ENCODE results near the gene NADK. TPM values are rescaled to one million over a fixed set of nuclear protein-coding genes. Genes with fewer than 3 reads are reported as not detected.

NADK gene
- total RNA-seq, 1 experiment from 2014 or later: 92.2 TPM

DNA sequence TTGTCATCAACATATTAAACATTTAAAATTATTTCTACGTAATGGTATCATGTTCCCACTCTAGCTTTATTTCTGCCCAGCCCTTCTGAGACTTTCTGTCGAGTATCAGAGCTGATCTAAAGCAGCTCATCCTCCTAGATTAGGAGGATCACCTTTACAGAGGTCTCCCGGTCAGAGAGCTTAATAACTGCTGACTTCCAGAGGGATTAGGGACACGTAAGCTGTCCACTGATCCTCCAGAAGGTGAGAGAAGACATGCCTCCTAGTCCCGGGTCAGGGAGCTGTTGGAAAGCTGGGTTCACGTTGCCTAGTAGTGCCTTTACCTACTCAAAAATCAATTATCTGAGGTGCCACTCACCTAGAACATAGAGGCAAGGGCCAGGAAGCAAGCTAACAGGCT lies 31.2 kb upstream of the NADK start:
- H3K4me3 Mint-ChIP-seq (ENCODE audit: low read depth, unreplicated experiment): no peak overlapping the region
- no peak for DNase-seq
- TF ChIP-seq, protein P1, sequence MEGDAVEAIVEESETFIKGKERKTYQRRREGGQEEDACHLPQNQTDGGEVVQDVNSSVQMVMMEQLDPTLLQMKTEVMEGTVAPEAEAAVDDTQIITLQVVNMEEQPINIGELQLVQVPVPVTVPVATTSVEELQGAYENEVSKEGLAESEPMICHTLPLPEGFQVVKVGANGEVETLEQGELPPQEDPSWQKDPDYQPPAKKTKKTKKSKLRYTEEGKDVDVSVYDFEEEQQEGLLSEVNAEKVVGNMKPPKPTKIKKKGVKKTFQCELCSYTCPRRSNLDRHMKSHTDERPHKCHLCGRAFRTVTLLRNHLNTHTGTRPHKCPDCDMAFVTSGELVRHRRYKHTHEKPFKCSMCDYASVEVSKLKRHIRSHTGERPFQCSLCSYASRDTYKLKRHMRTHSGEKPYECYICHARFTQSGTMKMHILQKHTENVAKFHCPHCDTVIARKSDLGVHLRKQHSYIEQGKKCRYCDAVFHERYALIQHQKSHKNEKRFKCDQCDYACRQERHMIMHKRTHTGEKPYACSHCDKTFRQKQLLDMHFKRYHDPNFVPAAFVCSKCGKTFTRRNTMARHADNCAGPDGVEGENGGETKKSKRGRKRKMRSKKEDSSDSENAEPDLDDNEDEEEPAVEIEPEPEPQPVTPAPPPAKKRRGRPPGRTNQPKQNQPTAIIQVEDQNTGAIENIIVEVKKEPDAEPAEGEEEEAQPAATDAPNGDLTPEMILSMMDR (IDR thresholded peaks at IDR 0.05; ENCODE audit: unreplicated experiment): no peak
- intact Hi-C loops (cut with micrococcal nuclease; ENCODE audit: unreplicated experiment): no loop called here
- H3K36me3 Mint-ChIP-seq (ENCODE audit: insufficient read depth, unreplicated experiment): peaks cover 24% of the 10 kb centered on the region
- no TSS peak for BruUV-seq (replicated peaks)
- no peaks in the 10 kb centered on the region for H3K9me3 Mint-ChIP-seq (ENCODE audit: low read depth, unreplicated experiment)
- no peaks in the 10 kb centered on the region for H3K4me1 Mint-ChIP-seq (ENCODE audit: low read depth, unreplicated experiment)
- H3K27ac Mint-ChIP-seq (ENCODE audit: unreplicated experiment): no peak overlapping the region
- CTCF ChIA-PET: no interaction called here
- H3K27me3 Mint-ChIP-seq (ENCODE audit: unreplicated experiment): no peaks in the 10 kb centered on the region

DNA sequence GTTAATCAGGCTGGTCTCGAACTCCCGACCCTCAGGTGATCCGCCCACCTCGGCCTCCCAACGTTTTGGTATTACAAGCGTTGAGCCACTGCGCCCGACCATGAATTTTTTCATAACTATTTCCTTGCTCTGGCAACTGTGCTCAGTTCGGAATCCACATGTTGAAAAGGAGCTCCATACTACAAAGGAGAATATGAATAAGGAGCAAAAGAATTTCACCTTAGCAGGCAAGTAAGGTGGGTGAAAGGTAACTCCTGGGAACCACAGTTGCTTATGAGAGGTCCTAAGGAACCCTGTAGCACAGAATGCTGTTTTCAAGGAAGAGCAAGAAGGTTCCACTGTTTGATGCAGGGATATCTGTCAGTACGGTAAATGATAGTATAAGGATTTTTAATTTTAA lies 29.9 kb upstream of the NADK start:
- TF ChIP-seq, protein P1 (IDR thresholded peaks at IDR 0.05; ENCODE audit: unreplicated experiment): no peak
- Mint-ChIP-seq H3K36me3 (ENCODE audit: insufficient read depth, unreplicated experiment) (peaks cover 26% of the 10 kb centered on the region), H3K4me3 (ENCODE audit: low read depth, unreplicated experiment) (no peak overlapping the region), H3K27me3 (ENCODE audit: unreplicated experiment) (no peaks in the 10 kb centered on the region), H3K4me1 (ENCODE audit: low read depth, unreplicated experiment) (no peaks in the 10 kb centered on the region), H3K27ac (ENCODE audit: unreplicated experiment) (no peak overlapping the region), H3K9me3 (ENCODE audit: low read depth, unreplicated experiment) (no peaks in the 10 kb centered on the region)
- BruUV-seq (replicated peaks): no TSS peak
- intact Hi-C loops (cut with micrococcal nuclease; ENCODE audit: unreplicated experiment): no loop called here
- CTCF ChIA-PET: no interaction called here
- DNase-seq: no peak

DNA sequence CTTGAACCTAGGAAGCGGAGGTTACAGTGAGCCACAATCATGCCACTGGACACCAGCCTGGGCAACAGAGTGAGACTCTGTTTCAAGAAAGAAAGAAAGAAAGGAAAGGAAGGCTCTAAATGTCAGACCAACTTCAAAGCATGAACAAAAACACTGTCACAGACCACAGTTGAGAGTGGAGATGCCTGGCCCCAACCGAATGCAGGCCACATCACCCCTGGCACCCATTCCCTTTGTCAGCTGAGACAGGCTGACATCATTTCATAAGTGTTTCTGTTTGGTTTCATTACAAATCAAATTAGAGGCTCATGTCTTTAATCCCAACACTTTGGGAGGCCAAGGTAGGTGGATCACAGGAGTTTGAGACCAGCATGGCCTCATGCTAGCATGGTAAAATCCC lies 28.6 kb upstream of the NADK start:
- H3K27me3 Mint-ChIP-seq (ENCODE audit: unreplicated experiment): no peaks in the 10 kb centered on the region
- no TSS peak for BruUV-seq (replicated peaks)
- H3K4me3 Mint-ChIP-seq (ENCODE audit: low read depth, unreplicated experiment): no peak overlapping the region
- no peaks in the 10 kb centered on the region for H3K4me1 Mint-ChIP-seq (ENCODE audit: low read depth, unreplicated experiment)
- TF ChIP-seq, protein P1 (IDR thresholded peaks at IDR 0.05; ENCODE audit: unreplicated experiment): no peak
- CTCF ChIA-PET: no interaction called here
- intact Hi-C loops (cut with micrococcal nuclease; ENCODE audit: unreplicated experiment): no loop called here
- no peaks in the 10 kb centered on the region for H3K9me3 Mint-ChIP-seq (ENCODE audit: low read depth, unreplicated experiment)
- H3K36me3 Mint-ChIP-seq (ENCODE audit: insufficient read depth, unreplicated experiment): peaks cover 35% of the 10 kb centered on the region
- no peak for DNase-seq
- H3K27ac Mint-ChIP-seq (ENCODE audit: unreplicated experiment): no peak overlapping the region

DNA sequence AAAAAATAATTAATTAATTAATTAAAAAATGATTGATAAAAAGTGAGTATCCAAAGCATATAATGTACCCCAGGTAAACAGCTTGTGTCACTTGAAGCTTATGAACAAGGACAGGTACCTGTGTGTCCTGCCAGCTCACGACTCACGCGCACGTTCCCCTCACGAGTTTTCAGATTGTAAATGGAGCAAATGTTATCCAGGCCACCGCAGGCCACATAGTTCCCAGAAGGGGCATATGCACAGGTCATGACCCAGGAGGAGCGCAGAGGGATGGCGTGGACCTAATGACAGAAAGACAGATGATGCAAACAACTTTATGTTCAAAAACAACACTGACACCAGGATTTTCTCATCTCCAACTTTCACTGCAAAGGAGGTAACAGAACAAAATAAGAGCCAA lies 26.0 kb upstream of the NADK start:
- H3K4me1 Mint-ChIP-seq (ENCODE audit: low read depth, unreplicated experiment): no peaks in the 10 kb centered on the region
- no peak for DNase-seq
- no peaks in the 10 kb centered on the region for H3K27me3 Mint-ChIP-seq (ENCODE audit: unreplicated experiment)

More for the DNA sequence above, 26.0 kb upstream of the NADK start:
- no TSS peak for BruUV-seq (replicated peaks)
- H3K27ac Mint-ChIP-seq (ENCODE audit: unreplicated experiment): no peak overlapping the region
- CTCF ChIA-PET: no interaction called here
- no peak overlapping the region for H3K4me3 Mint-ChIP-seq (ENCODE audit: low read depth, unreplicated experiment)
- peaks cover 40% of the 10 kb centered on the region for H3K36me3 Mint-ChIP-seq (ENCODE audit: insufficient read depth, unreplicated experiment)
- TF ChIP-seq, protein P1 (IDR thresholded peaks at IDR 0.05; ENCODE audit: unreplicated experiment): no peak
- H3K9me3 Mint-ChIP-seq (ENCODE audit: low read depth, unreplicated experiment): no peaks in the 10 kb centered on the region
- intact Hi-C loops (cut with micrococcal nuclease; ENCODE audit: unreplicated experiment): no loop called here

All from Calu3 (cell line).